Stimulated activated CD8-positive, alpha-beta memory T cell treated with anti-CD3 and anti-CD28 coated beads, Interleukin-15, amount 100 ng/mL, for 48 hours (primary cell): ENCODE data around the gene SLK.

ENCODE experiments used
- DNase-seq, 2 donors: peaks; one replicate each; pipeline ENCODE4 v3.0.0-alpha.2; 2020; ENCODE audit warnings: low read depth in 2 of 2

The SLK gene

DNA sequence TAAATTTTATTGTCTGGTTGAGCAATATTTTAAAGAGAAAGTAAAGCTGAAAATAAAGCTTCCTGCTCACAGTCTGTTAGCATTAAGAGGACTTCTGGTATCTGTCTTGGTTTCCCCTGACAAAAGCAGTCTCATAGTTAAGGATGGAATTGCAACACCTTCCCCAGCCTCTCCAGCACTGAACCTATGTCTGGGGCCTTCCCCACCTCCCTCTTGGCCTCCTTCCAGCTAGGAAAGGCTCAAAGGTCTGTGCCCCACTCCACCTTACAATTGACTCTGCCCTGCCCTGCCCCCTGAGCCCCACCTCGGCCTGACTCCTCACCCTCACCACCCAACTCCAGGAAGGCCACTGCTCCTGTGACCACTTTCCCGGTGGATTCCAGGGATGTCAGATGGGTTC lies 85.5 kb downstream of the SLK start:
- DNase-seq, result no peak

- no peak for DNase-seq
These were observed 86.3 kb downstream of the SLK start for GRCh38 chr10:104053201-104053600.

DNA sequence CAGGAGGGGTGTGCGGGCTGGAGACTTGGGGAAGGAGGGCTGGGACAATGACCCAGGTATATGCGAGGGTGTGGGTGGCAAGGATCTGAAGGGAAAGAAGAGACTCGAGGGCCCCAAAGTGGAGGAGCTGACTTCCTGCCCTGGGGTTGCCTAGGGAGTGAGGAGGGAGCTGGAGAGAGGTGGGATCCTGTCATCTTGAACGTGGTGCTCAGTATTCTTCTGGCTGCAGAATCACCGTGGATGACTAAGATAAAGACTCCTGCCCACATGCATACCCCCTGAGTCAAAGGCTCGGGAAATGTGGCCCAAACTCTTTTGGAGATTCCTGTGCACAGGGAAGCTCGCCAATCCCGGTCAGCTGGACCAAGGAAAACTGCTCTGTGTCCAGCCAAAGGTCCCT lies 87.5 kb downstream of the SLK start:
- no peak for DNase-seq

DNA sequence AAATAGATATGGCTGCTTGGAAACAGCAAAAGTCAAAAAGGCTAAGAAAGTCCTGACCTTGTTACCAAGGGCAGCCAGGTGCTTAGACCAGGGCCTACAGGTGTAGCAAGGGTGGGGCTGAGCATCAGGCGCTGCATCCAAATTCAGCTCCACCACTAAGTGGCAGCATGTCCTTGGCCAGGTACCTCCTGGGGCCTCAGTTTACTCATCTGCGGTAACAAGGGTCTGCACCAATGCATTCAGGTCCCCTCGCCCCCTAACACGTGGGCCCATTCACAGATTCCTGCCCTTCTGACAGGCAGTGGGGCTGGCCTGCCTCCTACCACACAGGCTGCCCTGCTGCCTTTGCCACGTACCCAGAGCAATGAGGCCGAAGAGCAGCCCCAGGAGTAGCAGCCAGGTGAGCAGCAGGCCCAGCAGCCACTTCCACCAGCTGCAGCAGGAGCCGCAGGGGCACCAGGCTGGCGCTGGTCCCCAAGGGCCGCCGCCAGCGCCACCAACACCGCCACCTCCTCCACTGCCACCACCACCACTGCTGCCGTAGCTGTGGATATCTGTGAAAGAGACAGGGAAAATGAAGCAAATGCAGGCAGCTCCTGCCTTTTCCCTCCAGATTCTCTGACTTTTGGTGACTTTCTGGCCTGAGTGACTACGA lies 89.8 kb downstream of the SLK start:
- no peak for DNase-seq

- no peak for DNase-seq
These were observed 90.8 kb downstream of the SLK start for GRCh38 chr10:104057717-104058116.

DNA sequence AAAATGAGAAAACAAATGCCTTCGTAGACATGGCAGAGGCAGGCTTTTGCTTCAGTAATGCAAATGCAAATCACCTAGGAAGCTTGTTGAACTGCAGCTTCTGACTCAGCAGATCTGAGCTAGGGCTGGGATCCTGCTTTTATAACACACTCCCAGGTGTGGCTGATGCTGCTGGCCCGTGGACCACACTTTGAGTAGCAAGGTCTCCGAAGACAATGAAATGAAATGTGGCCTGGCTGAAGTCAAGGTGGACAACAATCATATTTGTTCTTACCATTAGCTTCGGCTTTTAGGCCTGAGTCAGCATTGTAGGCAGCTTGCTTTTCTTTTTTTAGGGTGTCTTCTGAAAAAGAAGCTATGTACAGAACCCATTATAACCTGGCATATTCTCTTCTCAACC lies 92.4 kb downstream of the SLK start:
- DNase-seq, result no peak

GRCh38 chr10:104061196-104061595 lies 94.3 kb downstream of the SLK start:
- DNase-seq, result no peak

DNA sequence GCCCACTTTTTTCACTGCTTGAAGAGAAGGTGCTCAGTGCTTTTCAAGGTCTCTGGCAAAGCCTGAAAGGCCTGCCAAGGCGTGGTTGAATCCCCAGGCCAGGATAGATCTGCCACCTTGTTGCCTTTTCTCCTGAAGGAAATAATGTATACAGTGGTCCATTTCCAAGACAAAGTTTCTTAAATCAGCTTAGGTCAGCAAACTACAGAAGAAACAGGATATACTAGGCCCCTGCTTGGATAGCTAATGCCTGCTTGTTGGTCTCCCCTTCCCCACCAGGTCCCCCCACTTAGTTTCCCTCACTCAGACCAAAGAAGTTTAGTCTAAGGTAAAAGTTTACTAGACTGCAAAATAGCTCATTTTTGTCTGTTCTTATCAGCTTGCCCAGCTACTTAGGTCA lies 98.8 kb downstream of the SLK start:
- no peak for DNase-seq

DNA sequence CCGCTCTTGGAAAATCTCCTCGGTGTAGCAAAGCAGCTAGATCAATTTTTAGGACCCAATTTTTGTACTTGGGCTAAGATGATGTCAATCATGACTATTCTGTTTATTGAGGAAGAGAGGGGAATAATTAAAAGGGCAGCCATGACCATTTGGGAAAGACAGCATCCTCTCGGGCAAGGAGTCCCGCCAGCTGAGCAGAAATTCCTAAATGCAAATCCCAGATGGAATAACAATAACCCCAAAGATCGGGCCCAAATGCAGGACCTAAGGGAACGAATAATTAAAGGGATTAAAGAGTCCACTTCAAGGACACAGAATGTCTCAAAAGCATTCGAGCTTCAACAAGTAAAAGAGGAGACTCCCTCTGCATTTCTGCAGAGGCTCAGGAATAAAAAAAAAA lies 100.0 kb downstream of the SLK start:
- DNase-seq, result no peak

DNA sequence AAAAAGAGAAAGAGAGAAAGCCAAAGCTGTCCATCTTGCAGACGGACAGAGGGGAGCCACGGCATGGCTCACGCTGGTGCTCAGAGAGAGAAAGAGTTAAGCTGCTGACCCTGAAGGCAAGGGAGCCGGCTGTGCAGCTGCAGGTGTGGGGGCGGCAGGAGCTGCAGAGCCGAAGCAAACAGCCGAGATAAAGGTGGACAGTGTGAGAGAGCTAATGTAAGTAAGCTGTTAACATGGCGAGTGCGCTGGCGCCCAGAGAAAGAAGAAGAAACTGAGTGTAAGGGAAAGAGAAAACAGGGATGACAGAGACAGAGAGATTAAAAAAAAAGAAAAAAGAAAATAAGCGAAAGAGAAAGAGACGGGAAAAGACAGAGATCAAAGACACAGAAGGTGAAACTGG lies 100.6 kb downstream of the SLK start:
- DNase-seq, result no peak

DNA sequence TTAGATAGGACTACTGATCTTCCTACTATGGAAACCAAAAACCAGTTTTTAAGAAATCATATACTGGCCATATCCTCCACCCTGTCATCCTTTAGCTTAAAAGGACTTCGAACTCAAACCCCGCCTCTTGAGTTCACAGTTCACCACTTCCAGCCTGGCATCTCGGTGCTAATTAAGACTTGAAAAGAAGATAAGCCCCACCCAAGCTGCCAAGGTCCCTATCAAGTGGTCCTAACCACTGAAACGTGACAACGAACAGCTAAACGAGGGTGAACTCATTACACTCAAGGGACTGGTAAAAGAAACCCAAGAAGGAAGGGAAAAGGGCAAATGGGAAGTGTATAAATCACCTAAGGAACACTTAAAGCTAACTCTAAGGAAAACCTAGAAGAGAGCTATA lies 102.7 kb downstream of the SLK start:
- no peak for DNase-seq

DNA sequence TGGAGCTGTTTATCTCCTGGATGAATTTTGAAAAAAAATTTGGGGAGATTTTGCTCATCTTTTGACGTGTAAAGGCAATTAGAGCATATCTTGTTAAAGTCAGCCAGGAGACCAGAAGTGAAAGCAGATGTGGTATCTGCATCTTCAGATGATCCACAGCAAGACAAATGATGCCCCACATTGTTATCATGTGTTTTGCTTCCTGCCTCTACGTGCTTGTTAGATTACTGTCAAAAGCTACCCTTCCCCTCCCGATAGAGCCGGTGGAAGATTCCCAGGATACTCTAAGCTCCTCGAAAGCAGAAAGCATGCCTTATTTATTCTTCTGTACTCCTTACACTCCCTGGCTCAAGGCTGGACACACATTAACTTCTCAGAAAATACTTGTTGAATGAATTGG lies 105.8 kb downstream of the SLK start:
- no peak for DNase-seq

DNA sequence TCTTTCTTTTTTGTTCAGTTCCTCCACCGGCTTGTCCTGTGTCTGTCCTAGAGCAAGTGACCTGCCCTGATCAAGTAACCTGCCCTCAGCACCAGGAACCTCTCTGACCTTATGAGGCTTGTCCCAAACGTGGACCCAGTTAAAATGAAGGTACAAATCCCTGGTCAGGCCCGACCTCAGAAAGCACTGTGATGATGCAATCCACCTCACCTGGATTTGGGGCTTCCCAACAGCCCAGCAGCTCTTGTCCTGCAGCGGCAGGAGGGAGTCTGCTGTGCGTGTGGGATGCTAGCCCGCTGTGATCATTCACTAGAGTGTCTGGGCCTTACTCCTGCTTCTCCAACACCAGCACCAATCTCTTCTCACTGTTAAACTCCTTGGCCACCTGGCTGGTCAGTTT lies 107.6 kb downstream of the SLK start:
- no peak for DNase-seq

DNA sequence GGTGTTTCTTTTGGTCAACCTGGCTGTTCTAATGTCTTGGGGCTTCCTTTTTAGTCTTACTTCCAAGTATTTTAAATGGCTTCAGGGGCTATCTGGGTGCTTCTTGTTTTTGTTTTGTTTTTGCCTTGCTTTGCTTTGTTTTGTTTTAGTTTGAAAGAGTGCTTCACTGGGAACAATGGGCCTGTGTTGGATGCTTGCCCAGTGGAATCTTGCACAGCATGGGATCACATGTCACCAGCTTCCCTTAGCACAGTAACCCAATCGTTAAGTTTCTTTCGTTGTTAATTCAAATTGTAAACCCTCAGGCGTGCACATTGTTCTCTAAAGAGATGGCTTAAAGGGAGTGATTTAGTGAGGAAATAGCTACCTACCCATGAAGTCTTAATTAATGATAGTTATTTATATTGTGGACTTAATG lies 109.8 kb downstream of the SLK start:
- DNase-seq, result no peak

DNA sequence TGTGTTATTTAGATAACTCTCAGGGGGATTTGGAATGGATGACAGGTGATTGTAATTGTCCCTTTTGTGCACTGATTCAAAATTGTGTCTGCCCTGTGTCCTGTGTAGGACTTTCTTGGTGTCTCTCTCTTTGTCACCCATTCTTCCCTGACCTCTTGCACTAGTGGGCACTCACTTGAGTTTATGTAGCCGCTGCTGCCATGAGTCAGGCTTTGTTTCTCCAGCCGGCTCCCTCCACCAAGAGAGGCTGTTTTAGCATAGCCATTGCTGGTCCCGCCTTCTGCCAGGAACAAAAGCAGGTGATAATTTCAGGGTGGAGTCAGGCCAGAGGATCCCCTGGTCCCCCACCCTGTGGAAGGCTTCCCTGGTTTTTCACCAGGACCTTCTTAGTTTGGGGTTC lies 110.3 kb downstream of the SLK start:
- no peak for DNase-seq

DNA sequence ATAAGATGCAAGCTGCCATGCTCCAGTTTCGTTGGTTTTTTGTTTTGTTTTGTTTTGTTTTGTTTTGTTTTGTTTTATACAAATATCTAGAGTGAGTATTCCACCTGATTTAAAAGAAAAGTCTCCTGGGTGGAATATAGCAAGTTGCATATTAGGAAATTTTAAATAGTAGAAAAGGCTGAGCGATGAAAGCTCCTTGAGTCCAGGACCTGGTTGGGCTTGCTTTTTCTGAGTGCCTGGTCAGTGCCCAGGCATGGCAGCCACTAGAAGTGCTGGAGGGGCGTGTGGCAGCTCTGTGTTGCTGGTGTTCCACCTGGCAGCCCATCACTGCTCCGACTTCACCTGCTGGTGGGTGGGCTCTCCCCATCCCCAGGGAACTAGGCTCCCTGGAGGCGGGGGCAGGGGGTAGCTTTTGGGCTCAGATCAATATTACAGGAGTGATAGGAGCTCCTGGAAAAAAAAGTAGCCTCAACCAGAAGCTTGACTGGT lies 110.8 kb downstream of the SLK start:
- DNase-seq, result no peak
